22Rv1 (cell line): ENCODE results near the gene MT1G.

ENCODE experiments used
- H3K27ac ChIP-seq: fragments of 450-650 bp; 2 replicates; pipeline ENCODE4 v1.5.1; 2017
- CTCF ChIP-seq: fragments of 450-650 bp; IDR thresholded peaks from 2 replicates; pipeline ENCODE4 v1.5.1; 2017; ENCODE audit warnings: mild to moderate bottlenecking
- ZFX ChIP-seq: fragments of 450-650 bp; IDR thresholded peaks from 2 replicates; pipeline ENCODE4 v1.6.1; 2017; ENCODE audit warnings: antibody characterized with exemption, borderline replicate concordance

The MT1G gene

GRCh38 chr16:56645311-56645710 is 22.6 kb downstream of the MT1G start:
- no peak for TF ChIP-seq CTCF
- TF ChIP-seq ZFX, result no peak

GRCh38 chr16:56643833-56644232 is 24.0 kb downstream of the MT1G start:
- no peak for TF ChIP-seq ZFX
- peak; percentile 36; the same call in 1 of the 2 replicates for TF ChIP-seq CTCF
- H3K27ac ChIP-seq, result no peak overlapping the region

More at GRCh38 chr16:56645311-56645710, 22.6 kb downstream of the MT1G start:
- H3K27ac ChIP-seq, result no peak overlapping the region

GRCh38 chr16:56643080-56643778 is 24.6 kb downstream of the MT1G start:
- no peak for TF ChIP-seq ZFX
- TF ChIP-seq CTCF, result peak; percentile 80
- no peak overlapping the region for H3K27ac ChIP-seq

- TF ChIP-seq ZFX (no peak), CTCF (no peak)
- H3K27ac ChIP-seq, result no peak overlapping the region
Measured at GRCh38 chr16:56641166-56641565, 26.7 kb downstream of the MT1G start.

GRCh38 chr16:56640076-56640475 is 27.8 kb downstream of the MT1G start:
- TF ChIP-seq ZFX, result no peak
- TF ChIP-seq CTCF, result no peak
- H3K27ac ChIP-seq, result no peak overlapping the region

GRCh38 chr16:56639045-56639444 is 28.8 kb downstream of the MT1G start:
- no peak overlapping the region for H3K27ac ChIP-seq
- TF ChIP-seq CTCF (no peak), ZFX (no peak)

GRCh38 chr16:56637814-56638750 is 29.8 kb downstream of the MT1G start, which contains the start of gene MT1A:
TSS of gene MT1A (plus strand) at chr16:56638666. CDS start at chr16:56638739, 73 bp downstream.
- TF ChIP-seq ZFX, result no peak
- no peak for TF ChIP-seq CTCF
- no peak within 1 kb of the TSS for H3K27ac ChIP-seq
